ENCODE results near the gene ADGRV1.

GRCh38 chr5:91026466-91026865, 467.9 kb downstream of the ADGRV1 start:
- TF ChIP-seq SUZ12 (IDR thresholded peaks at IDR 0.05; ENCODE audit: extremely low read depth, insufficient read depth, insufficient read length) (no peak), YY1 (IDR thresholded peaks at IDR 0.05; ENCODE audit: insufficient read depth, insufficient read length) (no peak), ZNF274 (IDR thresholded peaks at IDR 0.05; ENCODE audit: low read depth, low read length) (no peak)
